22Rv1 (cell line): ENCODE data around the gene SCAMP1.

Experiments used
- ZFX ChIP-seq: fragments of 450-650 bp; IDR thresholded peaks from 2 replicates; pipeline ENCODE4 v1.6.1; 2017; ENCODE audit warnings: antibody characterized with exemption, borderline replicate concordance
- TF ChIP-seq, protein P1 (sequence below): fragments of 450-650 bp; IDR thresholded peaks from 2 replicates; pipeline ENCODE4 v1.5.1; 2017; ENCODE audit warnings: mild to moderate bottlenecking

DNA sequence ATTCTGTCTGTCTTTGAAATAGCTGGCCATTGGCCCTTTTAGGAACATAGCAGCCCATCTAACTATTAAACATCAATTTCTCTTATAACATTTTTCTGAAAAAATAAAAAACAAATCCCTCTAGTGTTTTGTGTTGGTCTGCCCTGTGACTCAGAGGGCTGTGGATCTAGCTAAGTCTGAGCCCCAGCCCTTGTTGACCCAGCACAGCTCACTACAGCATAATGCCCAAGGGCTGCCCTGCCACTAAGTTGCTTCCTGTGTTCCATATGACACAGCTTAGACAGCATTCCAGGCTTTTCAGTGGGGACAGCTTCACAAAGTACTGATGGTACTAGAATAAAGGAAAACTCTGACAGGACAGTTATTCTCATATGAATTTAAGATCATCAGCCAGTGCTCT lies 136.0 kb downstream of the SCAMP1 start:
- TF ChIP-seq, protein P1, sequence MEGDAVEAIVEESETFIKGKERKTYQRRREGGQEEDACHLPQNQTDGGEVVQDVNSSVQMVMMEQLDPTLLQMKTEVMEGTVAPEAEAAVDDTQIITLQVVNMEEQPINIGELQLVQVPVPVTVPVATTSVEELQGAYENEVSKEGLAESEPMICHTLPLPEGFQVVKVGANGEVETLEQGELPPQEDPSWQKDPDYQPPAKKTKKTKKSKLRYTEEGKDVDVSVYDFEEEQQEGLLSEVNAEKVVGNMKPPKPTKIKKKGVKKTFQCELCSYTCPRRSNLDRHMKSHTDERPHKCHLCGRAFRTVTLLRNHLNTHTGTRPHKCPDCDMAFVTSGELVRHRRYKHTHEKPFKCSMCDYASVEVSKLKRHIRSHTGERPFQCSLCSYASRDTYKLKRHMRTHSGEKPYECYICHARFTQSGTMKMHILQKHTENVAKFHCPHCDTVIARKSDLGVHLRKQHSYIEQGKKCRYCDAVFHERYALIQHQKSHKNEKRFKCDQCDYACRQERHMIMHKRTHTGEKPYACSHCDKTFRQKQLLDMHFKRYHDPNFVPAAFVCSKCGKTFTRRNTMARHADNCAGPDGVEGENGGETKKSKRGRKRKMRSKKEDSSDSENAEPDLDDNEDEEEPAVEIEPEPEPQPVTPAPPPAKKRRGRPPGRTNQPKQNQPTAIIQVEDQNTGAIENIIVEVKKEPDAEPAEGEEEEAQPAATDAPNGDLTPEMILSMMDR = no peak
- no peak for TF ChIP-seq ZFX
